Adrenal gland (tissue), 5 donors: ENCODE results near the gene TPT1.

Source experiments
- POLR2A ChIP-seq, 2 donors: fragments of 450-650 bp; IDR thresholded peaks; one replicate each; pipeline ENCODE4 v1.6.1; 2017; ENCODE audit warnings: antibody characterized with exemption in 2 of 2, mild to moderate bottlenecking in 2 of 2, moderate library complexity in 1 of 2
- TF ChIP-seq, protein P1 (sequence below), 6 experiments: fragments of 450-650 bp in 4 of 6; fragments of 200-600 bp in 2 of 6; sonication (generic) in 1 of 6; IDR thresholded peaks; 1 replicate in 5 of 6; 2 replicates in 1 of 6; pipeline versions ENCODE4 v1.5.1 to v1.8.0; 2016 to 2021; ENCODE audit warnings: antibody characterized with exemption in 6 of 6, mild to moderate bottlenecking in 2 of 6, moderate library complexity in 1 of 6
- donor health status: DM: no; HTN: no; CAD: no.

GRCh38 chr13:45368571-45368970 lies 27.6 kb upstream of the TPT1 start:
- TF ChIP-seq, protein P1, sequence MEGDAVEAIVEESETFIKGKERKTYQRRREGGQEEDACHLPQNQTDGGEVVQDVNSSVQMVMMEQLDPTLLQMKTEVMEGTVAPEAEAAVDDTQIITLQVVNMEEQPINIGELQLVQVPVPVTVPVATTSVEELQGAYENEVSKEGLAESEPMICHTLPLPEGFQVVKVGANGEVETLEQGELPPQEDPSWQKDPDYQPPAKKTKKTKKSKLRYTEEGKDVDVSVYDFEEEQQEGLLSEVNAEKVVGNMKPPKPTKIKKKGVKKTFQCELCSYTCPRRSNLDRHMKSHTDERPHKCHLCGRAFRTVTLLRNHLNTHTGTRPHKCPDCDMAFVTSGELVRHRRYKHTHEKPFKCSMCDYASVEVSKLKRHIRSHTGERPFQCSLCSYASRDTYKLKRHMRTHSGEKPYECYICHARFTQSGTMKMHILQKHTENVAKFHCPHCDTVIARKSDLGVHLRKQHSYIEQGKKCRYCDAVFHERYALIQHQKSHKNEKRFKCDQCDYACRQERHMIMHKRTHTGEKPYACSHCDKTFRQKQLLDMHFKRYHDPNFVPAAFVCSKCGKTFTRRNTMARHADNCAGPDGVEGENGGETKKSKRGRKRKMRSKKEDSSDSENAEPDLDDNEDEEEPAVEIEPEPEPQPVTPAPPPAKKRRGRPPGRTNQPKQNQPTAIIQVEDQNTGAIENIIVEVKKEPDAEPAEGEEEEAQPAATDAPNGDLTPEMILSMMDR (IDR thresholded peaks at IDR 0.05): no peak
- TF ChIP-seq POLR2A (IDR thresholded peaks at IDR 0.05): no peak
